GM12801 (cell line): ENCODE data around the gene CHIT1.

Experiments
- CTCF ChIP-seq: IDR thresholded peaks from one replicate; pipeline ENCODE4 v1.5.1; 2011; ENCODE audit warnings: control low read depth; ENCODE audit not compliant: insufficient read length; ENCODE audit errors: extremely low read depth

Gene CHIT1

DNA sequence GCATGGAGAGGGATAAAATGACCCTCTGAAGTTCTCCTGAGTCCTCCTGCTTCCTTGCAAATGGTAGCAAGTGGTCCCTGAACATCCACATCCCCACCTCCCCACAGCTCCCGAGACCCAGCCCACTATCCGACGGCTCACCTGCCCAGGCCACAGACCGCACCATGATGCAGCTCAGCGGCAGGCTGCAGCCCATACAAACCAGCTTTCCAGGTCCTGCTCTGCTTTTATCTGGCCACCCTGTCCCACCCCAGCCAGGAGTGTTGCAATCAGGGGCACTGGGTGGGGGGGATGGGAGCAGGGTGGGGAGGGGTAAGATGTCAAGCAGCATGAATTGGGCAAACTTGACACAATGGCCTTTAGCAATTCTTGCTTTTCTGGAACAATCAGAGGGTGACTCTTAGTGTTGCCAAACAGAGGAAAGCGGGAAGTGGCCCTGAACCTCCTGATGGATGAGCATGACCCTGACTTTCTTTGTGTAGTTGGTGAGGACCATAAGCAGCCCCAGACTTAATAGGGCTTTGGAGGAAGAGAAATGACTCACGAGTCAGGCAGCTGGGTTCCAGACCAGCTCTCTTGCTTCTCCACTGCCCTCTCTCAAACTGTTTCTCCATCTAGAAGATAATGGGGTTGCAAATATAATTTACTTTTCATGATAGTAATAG, at the start of gene CHIT1:
TSS of gene CHIT1 (minus strand) at position 203 of the 665 bp plus-strand sequence. CDS start at position 166, 37 bp downstream.
- TF ChIP-seq CTCF = no peak

GRCh38 chr1:203278885-203279406, 49.5 kb upstream of the CHIT1 start:
- no peak for TF ChIP-seq CTCF

GRCh38 chr1:203278082-203278884, 48.8 kb upstream of the CHIT1 start:
- no peak for TF ChIP-seq CTCF

DNA sequence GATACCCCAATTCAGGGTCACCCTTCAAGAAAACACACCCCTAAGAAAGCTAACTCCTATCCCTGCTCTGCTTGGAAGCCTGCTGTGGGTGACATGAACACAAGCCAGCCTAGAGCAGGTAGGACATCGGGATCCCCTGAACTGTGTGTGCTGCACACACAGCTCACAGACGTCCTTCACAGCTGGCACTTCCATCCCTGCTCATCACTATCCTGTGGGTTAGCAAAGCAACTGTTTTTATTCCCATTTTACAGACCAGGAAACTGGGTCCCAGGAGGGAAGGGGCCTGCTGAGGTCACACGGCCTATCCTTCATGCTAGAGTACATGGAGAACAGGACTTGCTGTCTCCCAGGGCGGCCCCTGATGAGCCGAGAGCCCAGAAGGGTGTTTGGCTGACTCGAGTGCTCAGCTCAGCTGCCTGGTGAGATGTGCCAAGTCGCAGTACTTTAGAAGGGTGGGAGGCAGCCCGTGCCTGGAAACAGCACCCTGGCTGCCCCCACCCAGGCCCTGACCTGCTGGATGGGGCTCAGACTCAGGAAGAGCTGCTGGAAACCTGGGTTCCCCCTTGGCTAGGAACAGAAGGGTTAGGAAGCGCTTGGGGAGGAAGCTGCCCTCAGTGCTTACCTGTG, 47.6 kb upstream of the CHIT1 start:
- no peak for TF ChIP-seq CTCF

DNA sequence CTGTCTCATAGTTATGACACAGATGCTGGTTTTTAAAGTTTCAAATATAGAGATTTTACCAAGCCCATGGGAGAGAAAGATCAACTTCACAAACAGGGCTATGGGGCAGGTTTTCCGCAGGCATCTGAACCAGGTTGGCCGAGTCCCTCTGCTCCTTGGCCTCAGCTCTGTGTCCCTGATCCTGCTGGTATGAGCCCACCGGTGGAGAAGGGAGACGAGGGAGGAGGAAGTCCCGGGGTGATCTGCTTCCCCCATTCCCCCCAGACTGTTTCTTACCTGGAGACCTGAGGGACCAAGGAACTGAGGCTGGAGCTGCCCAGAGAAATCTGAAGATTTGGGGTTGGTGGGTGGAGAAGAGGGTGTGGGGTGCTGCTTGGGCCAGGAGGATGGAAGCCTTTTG, 46.9 kb upstream of the CHIT1 start:
- no peak for TF ChIP-seq CTCF

DNA sequence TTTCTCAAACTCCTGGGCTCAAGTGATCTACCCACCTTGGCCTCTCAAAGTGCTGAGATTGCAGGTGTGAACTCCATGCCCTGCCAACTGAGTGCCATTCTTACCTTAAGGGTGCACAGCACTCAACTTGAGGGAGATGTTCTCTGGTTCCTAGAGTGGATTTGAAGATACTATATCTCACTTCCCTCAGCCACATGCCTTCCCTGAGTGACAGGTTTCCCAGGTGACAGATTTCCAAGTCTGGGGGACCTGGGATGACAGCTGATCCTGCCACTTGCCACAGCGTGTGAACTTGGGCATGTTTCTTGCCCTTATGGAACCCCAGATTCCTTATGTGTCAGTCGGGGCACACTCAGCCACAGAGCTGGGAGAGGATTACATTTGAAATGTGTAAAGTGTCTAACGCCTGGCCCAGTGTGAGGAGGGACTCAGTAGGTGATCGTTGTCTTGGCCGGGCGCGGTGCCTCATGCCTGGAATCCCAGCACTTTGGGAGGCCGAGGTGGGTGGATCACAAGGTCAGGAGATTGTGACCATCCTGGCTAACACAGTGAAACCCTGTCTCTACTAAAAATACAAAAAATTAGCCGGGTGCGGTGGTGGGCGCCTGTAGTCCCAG, 46.3 kb upstream of the CHIT1 start:
- no peak for TF ChIP-seq CTCF

DNA sequence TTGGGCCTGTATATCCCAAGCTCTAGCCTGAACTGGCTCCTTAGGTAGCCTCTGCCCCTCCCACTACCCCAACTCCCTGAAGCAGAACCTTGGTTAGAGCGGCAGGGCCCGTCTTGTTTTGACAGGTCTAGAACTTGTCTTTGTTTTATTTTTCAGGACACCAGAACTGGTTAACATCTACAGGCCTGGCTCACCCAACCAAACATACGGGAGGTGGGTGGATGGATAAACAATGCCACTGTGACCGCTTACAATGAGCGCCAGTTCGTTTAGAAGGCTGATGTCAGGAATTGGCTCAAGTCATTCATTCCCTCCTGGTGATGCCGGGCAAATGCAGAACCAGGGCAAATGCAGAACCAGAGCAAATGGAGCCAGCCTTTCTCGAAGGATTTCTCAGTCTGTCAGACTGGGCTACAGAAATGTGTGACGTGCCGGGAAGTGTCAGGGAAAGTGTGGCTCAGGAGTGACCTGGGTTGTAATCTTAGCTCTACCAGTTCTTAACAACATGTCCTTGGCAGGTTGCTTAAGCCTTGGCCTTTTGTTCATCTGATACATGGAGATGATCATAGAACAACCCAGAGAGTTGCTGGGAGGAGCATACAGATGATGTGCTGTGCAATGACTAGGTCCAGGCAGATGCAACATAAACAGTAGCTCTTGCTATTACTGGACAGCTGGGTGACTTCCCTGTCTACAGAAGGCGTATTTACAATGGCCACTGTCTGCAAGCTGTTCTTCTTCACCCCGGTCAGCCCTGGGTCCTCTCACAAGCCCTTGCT, 45.3 kb upstream of the CHIT1 start:
- TF ChIP-seq CTCF = no peak
